PC-9 (cell line): Measurements from ENCODE around the gene DUS1L. TPM values are rescaled to one million over a fixed set of nuclear protein-coding genes. Genes with fewer than 3 reads are reported as not detected.

Experiments used
- BruUV-seq: library from RNA; stranded (reverse); fragments of 400-500 nt; replicated peaks from 2 replicates; lab custom pipeline; 2021; lab: Mats Ljungman, UMichigan
- CTCF ChIA-PET: fragments of 300-600 bp; sonication (Branson Sonifier 250); formaldehyde crosslinking; loops from one replicate; lab custom pipeline; 2022; ENCODE audit warnings: antibody characterized with exemption; lab: Charles Lee
- POLR2A ChIA-PET: fragments of 300-600 bp; sonication (Branson Sonifier 250); formaldehyde crosslinking; loops from one replicate; lab custom pipeline; 2022; ENCODE audit warnings: antibody characterized with exemption; ENCODE audit not compliant: unreplicated experiment; lab: Charles Lee
- DNase-seq, 2 experiments: peaks; one replicate each; pipeline versions ENCODE4 v3.0.0 to v3.0.0-alpha.2; 2015 to 2022; ENCODE audit warnings: mixed read lengths in 1 of 2
- H2AFZ ChIP-seq: fragments of 200-600 bp; sonication (generic); 2 replicates; pipeline ENCODE4 v1.8.1; 2017; ENCODE audit warnings: antibody characterized with exemption
- H3F3A ChIP-seq: fragments of 200-600 bp; sonication (generic); 2 replicates; pipeline ENCODE4 v1.8.1; 2017; ENCODE audit warnings: antibody characterized with exemption, mild to moderate bottlenecking, low read depth; ENCODE audit not compliant: insufficient read depth
- H3K27ac ChIP-seq: fragments of 200-600 bp; sonication (generic); 2 replicates; pipeline ENCODE4 v1.6.1; 2016; ENCODE audit warnings: mixed run types
- H3K27me3 ChIP-seq: fragments of 200-600 bp; sonication (generic); 2 replicates; pipeline ENCODE4 v1.6.1; 2016; ENCODE audit warnings: low read depth, mixed run types; ENCODE audit not compliant: insufficient read depth
- H3K36me3 ChIP-seq: fragments of 200-600 bp; sonication (generic); 2 replicates; pipeline ENCODE4 v1.6.1; 2016; ENCODE audit warnings: low read depth, mixed run types
- H3K4me1 ChIP-seq: fragments of 200-600 bp; sonication (generic); replicated peaks from 2 replicates; pipeline ENCODE4 v1.6.1; 2016; ENCODE audit warnings: mixed run types; ENCODE audit not compliant: insufficient read depth
- H3K4me2 ChIP-seq: fragments of 200-600 bp; sonication (generic); 2 replicates; pipeline ENCODE4 v1.6.1; 2017; ENCODE audit warnings: mixed run types
- H3K4me3 ChIP-seq: fragments of 200-600 bp; sonication (generic); 2 replicates; pipeline ENCODE4 v1.6.1; 2016; ENCODE audit warnings: mixed run types
- H3K79me2 ChIP-seq: fragments of 200-600 bp; sonication (generic); 2 replicates; pipeline ENCODE4 v1.6.1; 2017; ENCODE audit warnings: low read depth, mixed run types
- H3K9me2 ChIP-seq: fragments of 200-600 bp; sonication (generic); 2 replicates; pipeline ENCODE4 v1.8.1; 2017; ENCODE audit warnings: mild to moderate bottlenecking; ENCODE audit not compliant: insufficient read depth
- H3K9me3 ChIP-seq: fragments of 200-600 bp; sonication (generic); 2 replicates; pipeline ENCODE4 v1.8.1; 2016; ENCODE audit warnings: low read depth; ENCODE audit not compliant: insufficient read depth
- H4K20me1 ChIP-seq: fragments of 200-600 bp; sonication (generic); 2 replicates; pipeline ENCODE4 v1.8.1; 2017; ENCODE audit not compliant: insufficient read depth
- EZH2 ChIP-seq: fragments of 200-600 bp; sonication (generic); IDR thresholded peaks from 2 replicates; pipeline ENCODE4 v1.8.0; 2017; ENCODE audit warnings: antibody characterized with exemption, low read depth
- intact Hi-C: fragments of 100-400 bp; cut with micrococcal nuclease; formaldehyde crosslinking; loops from one replicate; pipeline ENCODE4 v1.10.0; 2022; ENCODE audit not compliant: unreplicated experiment
- total RNA-seq: library from RNA; stranded (reverse); gene quantifications from 2 replicates; pipeline ENCODE4 v1.2.3, GENCODE V29; 2021
- TF ChIP-seq, protein P1 (sequence below): fragments of 200-600 bp; sonication (generic); conservative IDR thresholded peaks from 2 replicates; pipeline ENCODE4 v1.6.1; 2017; ENCODE audit warnings: mixed run types, antibody characterized with exemption, mild to moderate bottlenecking, moderate library complexity

Gene DUS1L
- total RNA-seq, 1 experiment from 2014 or later: 138 TPM

DNA sequence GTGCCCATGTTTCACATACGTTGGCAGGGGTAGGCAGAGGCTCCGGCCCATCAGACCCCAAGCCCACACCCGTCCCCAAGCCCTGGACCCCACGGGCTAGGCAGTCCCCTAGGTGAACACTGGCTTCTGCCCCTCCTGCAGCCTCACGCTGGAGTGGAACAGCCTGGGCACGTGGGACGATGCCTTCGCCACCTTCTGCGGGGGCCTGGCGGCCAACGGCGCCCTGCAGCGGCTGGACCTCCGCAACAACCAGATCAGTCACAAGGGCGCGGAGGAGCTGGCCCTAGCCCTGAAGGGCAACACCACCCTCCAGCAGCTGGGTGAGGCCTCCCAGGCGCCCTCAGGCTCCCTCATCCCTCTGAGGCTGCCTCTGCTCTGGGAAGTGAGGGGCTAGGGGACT, 40.7 kb downstream of the DUS1L start:
- ChIA-PET CTCF (no interaction called here), POLR2A (no interaction called here)
- no peaks in the 10 kb centered on the region for H3K9me2 ChIP-seq
- H3K27me3 ChIP-seq: no peaks in the 10 kb centered on the region
- peaks cover 6% of the 10 kb centered on the region; the same call in 1 of the 2 replicates for H3F3A ChIP-seq
- no peak overlapping the region for H3K27ac ChIP-seq
- intact Hi-C loops: loop anchor here (5.0 kb wide), 1 partner anchor 343 kb away; the partner anchor contains the start of genes ARL16 and HGS
- BruUV-seq: no TSS peak
- H3K9me3 ChIP-seq: no peaks in the 10 kb centered on the region
- no peaks in the 10 kb centered on the region for H3K36me3 ChIP-seq
- H4K20me1 ChIP-seq: peaks cover 5% of the 10 kb centered on the region; the same call in 1 of the 2 replicates
- H2AFZ ChIP-seq: no peak overlapping the region
- peaks cover 11% of the 10 kb centered on the region; the same call in 1 of the 2 replicates for H3K79me2 ChIP-seq
- no peak overlapping the region for H3K4me2 ChIP-seq
- DNase-seq: no peak
- H3K4me1 ChIP-seq: peaks cover 6% of the 10 kb centered on the region; the same call in 1 of the 2 replicates
- no peak overlapping the region for H3K4me3 ChIP-seq
- no peak for TF ChIP-seq EZH2
- TF ChIP-seq, protein P1, sequence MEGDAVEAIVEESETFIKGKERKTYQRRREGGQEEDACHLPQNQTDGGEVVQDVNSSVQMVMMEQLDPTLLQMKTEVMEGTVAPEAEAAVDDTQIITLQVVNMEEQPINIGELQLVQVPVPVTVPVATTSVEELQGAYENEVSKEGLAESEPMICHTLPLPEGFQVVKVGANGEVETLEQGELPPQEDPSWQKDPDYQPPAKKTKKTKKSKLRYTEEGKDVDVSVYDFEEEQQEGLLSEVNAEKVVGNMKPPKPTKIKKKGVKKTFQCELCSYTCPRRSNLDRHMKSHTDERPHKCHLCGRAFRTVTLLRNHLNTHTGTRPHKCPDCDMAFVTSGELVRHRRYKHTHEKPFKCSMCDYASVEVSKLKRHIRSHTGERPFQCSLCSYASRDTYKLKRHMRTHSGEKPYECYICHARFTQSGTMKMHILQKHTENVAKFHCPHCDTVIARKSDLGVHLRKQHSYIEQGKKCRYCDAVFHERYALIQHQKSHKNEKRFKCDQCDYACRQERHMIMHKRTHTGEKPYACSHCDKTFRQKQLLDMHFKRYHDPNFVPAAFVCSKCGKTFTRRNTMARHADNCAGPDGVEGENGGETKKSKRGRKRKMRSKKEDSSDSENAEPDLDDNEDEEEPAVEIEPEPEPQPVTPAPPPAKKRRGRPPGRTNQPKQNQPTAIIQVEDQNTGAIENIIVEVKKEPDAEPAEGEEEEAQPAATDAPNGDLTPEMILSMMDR: no peak

DNA sequence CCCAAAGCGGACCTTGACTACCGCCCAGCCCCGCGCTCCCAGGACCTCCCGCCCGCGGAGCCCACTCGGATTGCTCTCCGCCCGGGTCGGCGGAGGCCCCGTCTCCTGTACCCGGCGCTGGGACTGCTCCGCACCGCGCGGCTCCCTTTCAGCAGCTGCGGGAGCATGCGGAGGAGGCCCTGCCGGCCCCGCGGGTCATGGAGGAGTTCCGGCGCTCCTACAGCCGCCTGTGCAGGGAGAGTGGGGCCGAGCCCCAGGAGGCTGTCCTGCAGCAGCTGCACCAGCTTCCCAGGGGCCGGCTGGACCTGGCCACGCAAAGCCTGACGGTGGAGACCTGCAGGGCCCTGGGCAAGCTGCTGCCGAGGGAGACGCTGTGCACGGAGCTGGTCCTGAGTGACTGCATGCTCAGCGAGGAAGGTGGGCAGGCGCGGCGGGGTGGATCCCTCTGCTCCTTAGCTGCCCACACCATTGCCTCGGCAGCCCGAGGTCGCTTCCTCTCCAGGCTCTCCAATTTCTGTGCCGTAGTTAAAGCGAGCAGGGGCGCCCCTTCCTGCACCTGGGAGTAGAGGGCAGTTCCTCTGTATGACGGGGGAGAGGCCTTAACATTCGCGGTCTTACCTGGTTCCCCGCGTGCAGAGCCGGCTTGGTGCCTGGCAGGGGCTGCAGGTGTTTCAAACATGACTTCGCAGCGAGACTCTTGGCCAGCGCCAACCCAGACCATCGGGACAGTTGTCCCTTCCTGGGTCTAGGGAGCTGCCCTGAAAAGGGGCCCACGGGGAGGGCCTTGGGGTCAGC, 42.0 kb downstream of the DUS1L start:
- CTCF ChIA-PET: interaction anchor here (0.7 to 3.2 kb wide), 5 partner anchors 14 to 98 kb away, joined by 3 to 18 read pairs (median 10); partner anchors contain the start of gene DCXR
- no peak overlapping the region for H3K27ac ChIP-seq

More for the DNA sequence above, 42.0 kb downstream of the DUS1L start:
- TF ChIP-seq, protein P1: no peak
- no peak for TF ChIP-seq EZH2
- Histone ChIP-seq H4K20me1 (peaks cover 5% of the 10 kb centered on the region; the same call in 1 of the 2 replicates), H3K79me2 (peaks cover 11% of the 10 kb centered on the region; the same call in 1 of the 2 replicates), H3F3A (peaks cover 6% of the 10 kb centered on the region; the same call in 1 of the 2 replicates), H3K4me1 (peaks cover 6% of the 10 kb centered on the region; the same call in 1 of the 2 replicates), H3K9me3 (no peaks in the 10 kb centered on the region), H3K4me3 (peak overlapping the region; percentile 67), H3K36me3 (no peaks in the 10 kb centered on the region), H2AFZ (peak overlapping the region; percentile 77), H3K9me2 (no peaks in the 10 kb centered on the region), H3K4me2 (peak overlapping the region; percentile 85), H3K27me3 (no peaks in the 10 kb centered on the region)
- POLR2A ChIA-PET: interaction anchor here (0.5 to 0.7 kb wide), 4 partner anchors 8 to 297 kb away, joined by 3 to 4 read pairs (median 4); partner anchors contain the start of gene RAC3
- peak in 1 of 2 experiments; percentile 45 for DNase-seq
- no TSS peak for BruUV-seq
- intact Hi-C loops: loop anchor here (1.0 to 5.0 kb wide), 6 partner anchors 8 to 341 kb away; partner anchors contain the start of genes ARHGDIA, ARL16, FASN and HGS
